A549 (cell line): ENCODE data around the gene ICE2. TPM values are rescaled to one million over a fixed set of nuclear protein-coding genes. Genes with fewer than 3 reads are reported as not detected.
A peak's percentile ranks its signal among the peaks of the same experiment; 100 is the strongest.

Source experiments
- ATAC-seq, 2 experiments: fragments of 200-7000 bp in 1 of 2; fragments of >200 bp in 1 of 2; cut with Nextera tagmentation in 1 of 2; cut with Tn5 transposase in 1 of 2; 3 replicates each; pipeline versions ENCODE4 v1.8.0 to v1.9.1; 2018 to 2020; ENCODE audit warnings: mild to moderate bottlenecking in 1 of 2, moderate library complexity in 1 of 2
- CTCF ChIA-PET: fragments of 300-600 bp; sonication (Branson Sonifier 250); formaldehyde crosslinking; extraction: SDS; loops from one replicate; lab custom pipeline; 2021; ENCODE audit warnings: antibody characterized with exemption, inconsistent platforms; lab: Yijun Ruan, JAX
- POLR2A ChIA-PET: fragments of 350-600 bp; formaldehyde crosslinking; extraction: SDS; loops from one replicate; lab custom pipeline; 2021; ENCODE audit warnings: antibody characterized with exemption, inconsistent platforms; lab: Yijun Ruan, JAX
- DNase-seq, 2 experiments: peaks; one replicate each; pipeline versions ENCODE4 v3.0.0 to v3.0.0-alpha.2; 2011 to 2016; ENCODE audit warnings: low read depth in 1 of 2, low spot score in 1 of 2
- FAIRE-seq: peaks from 2 replicates; lab custom pipeline; 2011; peaks lifted over from hg19 to GRCh38; lab: Jason Lieb, UNC
- H3K27ac ChIP-seq, 2 experiments: fragments of >200 bp; sonication (Bioruptor Twin); formaldehyde crosslinking; 3 replicates each; pipeline ENCODE4 v1.5.1; 2016 to 2017
- H3K4me1 ChIP-seq: fragments of >200 bp; sonication (Bioruptor Twin); formaldehyde crosslinking; 3 replicates; pipeline ENCODE4 v1.6.1; 2016
- H3K4me2 ChIP-seq: fragments of >200 bp; sonication (Bioruptor Twin); formaldehyde crosslinking; 3 replicates; pipeline ENCODE4 v1.6.1; 2016
- H3K4me3 ChIP-seq: fragments of >200 bp; sonication (Bioruptor Twin); formaldehyde crosslinking; 3 replicates; pipeline ENCODE4 v1.5.1; 2016
- H3K9me3 ChIP-seq: fragments of >200 bp; sonication (Bioruptor Twin); formaldehyde crosslinking; 3 replicates; pipeline ENCODE4 v1.6.1; 2016
- CBX2 ChIP-seq: fragments of 200-600 bp; sonication (generic); IDR thresholded peaks from 2 replicates; pipeline ENCODE4 v1.6.1; 2016; ENCODE audit warnings: low read depth, mild to moderate bottlenecking, borderline replicate concordance
- CEBPB ChIP-seq, 2 experiments: fragments of >200 bp in 1 of 2; sonication (Bioruptor Twin) in 1 of 2; formaldehyde crosslinking in 1 of 2; IDR thresholded peaks; 2 replicates each; pipeline ENCODE4 v1.6.1; 2012 to 2016
- E2F6 ChIP-seq: IDR thresholded peaks from 2 replicates; pipeline ENCODE4 v1.6.1; 2012; ENCODE audit warnings: low read depth, borderline replicate concordance
- EHF ChIP-seq: fragments of 250-450 bp; sonication (Bioruptor Pico); IDR thresholded peaks from 2 replicates; pipeline ENCODE4 v1.5.0; 2020; ENCODE audit warnings: mild to moderate bottlenecking
- FOSL2 ChIP-seq, 2 experiments: fragments of 450-650 bp in 1 of 2; fragments of >200 bp in 1 of 2; sonication (Bioruptor Twin) in 1 of 2; formaldehyde crosslinking; IDR thresholded peaks; 2 replicates each; pipeline versions ENCODE4 v1.5.0 to v1.6.1; 2016 to 2020; ENCODE audit warnings: mild to moderate bottlenecking in 1 of 2, moderate library complexity in 1 of 2
- HDAC2 ChIP-seq: fragments of 200-600 bp; sonication (generic); IDR thresholded peaks from 2 replicates; pipeline ENCODE4 v1.6.1; 2016
- HES2 ChIP-seq: fragments of >200 bp; sonication (Bioruptor Twin); formaldehyde crosslinking; IDR thresholded peaks from 2 replicates; pipeline ENCODE4 v1.6.1; 2016
- HEYL ChIP-seq: fragments of 250-450 bp; sonication (Bioruptor Pico); IDR thresholded peaks from 2 replicates; pipeline ENCODE4 v1.8.0; 2021; ENCODE audit warnings: mild to moderate bottlenecking, moderate library complexity
- HOXA7 ChIP-seq: fragments of 250-450 bp; sonication (Bioruptor Pico); IDR thresholded peaks from 2 replicates; pipeline ENCODE4 v1.5.0; 2020; ENCODE audit warnings: mild to moderate bottlenecking, moderate library complexity
- JUNB ChIP-seq: fragments of >200 bp; sonication (Bioruptor Twin); formaldehyde crosslinking; IDR thresholded peaks from 2 replicates; pipeline ENCODE4 v1.6.1; 2016
- MAFK ChIP-seq: fragments of 450-650 bp; IDR thresholded peaks from 2 replicates; pipeline ENCODE4 v1.6.1; 2014; ENCODE audit not compliant: partially characterized antibody
- MYC ChIP-seq: IDR thresholded peaks from 2 replicates; pipeline ENCODE4 v1.6.1; 2012; ENCODE audit warnings: mild to moderate bottlenecking, inconsistent platforms, low read length, improper control_type of control experiment, borderline replicate concordance
- NR3C1 ChIP-seq: fragments of >200 bp; sonication (Bioruptor Twin); formaldehyde crosslinking; IDR thresholded peaks from 3 replicates; pipeline ENCODE4 v1.6.1; 2017
- PHF8 ChIP-seq: fragments of 200-600 bp; sonication (generic); IDR thresholded peaks from 2 replicates; pipeline ENCODE4 v1.6.1; 2016; ENCODE audit warnings: low read depth, mild to moderate bottlenecking, antibody characterized with exemption, moderate library complexity, borderline replicate concordance
- RCOR1 ChIP-seq: fragments of 150-350 bp; IDR thresholded peaks from 2 replicates; pipeline ENCODE4 v1.6.1; 2014; ENCODE audit warnings: antibody characterized with exemption, low read length, low read depth
- RFX5 ChIP-seq: fragments of 450-650 bp; IDR thresholded peaks from 2 replicates; pipeline ENCODE4 v1.7.1; 2014; ENCODE audit warnings: antibody characterized with exemption, mild to moderate bottlenecking, moderate library complexity
- RNF2 ChIP-seq: fragments of 200-600 bp; sonication (generic); IDR thresholded peaks from 2 replicates; pipeline ENCODE4 v1.6.1; 2016; ENCODE audit warnings: low read depth, mild to moderate bottlenecking, antibody characterized with exemption, moderate library complexity, borderline replicate concordance
- TP53 ChIP-seq: fragments of 250-450 bp; sonication (Bioruptor Pico); IDR thresholded peaks from 2 replicates; pipeline ENCODE4 v1.5.0; 2021; ENCODE audit warnings: mild to moderate bottlenecking, moderate library complexity
- WGBS: methylation state at CpG from one replicate; pipeline ENCODE4 v1.1.6; 2017; ENCODE audit errors: missing lambda C conversion rate; 5-methylcytosine and 5-hydroxymethylcytosine counted together
- polyA plus RNA-seq, 4 experiments: library from polyadenylated mRNA; depleted of rRNA in 3 of 4; stranded (reverse); fragments of >200 nt; fragmentation: RNase III in 1 of 4; extraction: RNeasy Plus Mini Kit Qiagen cat#74134 plus additional on column Dnase treatment in 1 of 4; gene quantifications; 2 replicates in 3 of 4; 3 replicates in 1 of 4; pipeline ENCODE4 v1.2.3, GENCODE V29; 2011 to 2017

The ICE2 gene
- polyA plus RNA-seq, 2 of the 4 experiments (the other 2 are of a cell fraction): 43.1 to 87.6 TPM

- no peak for TF ChIP-seq E2F6
Observed at GRCh38 chr15:60469893-60470641, 8.9 kb downstream of the ICE2 start (continued).

- DNase-seq (no peak), ATAC-seq (no peak; a peak in 2 of 6 replicates)
Observed at GRCh38 chr15:60464836-60465630, 13.9 kb downstream of the ICE2 start.

GRCh38 chr15:60462027-60462426, 16.9 kb downstream of the ICE2 start:
- Histone ChIP-seq H3K4me2 (no peak overlapping the region), H3K27ac (no peak overlapping the region), H3K4me1 (peaks cover 28% of the 10 kb centered on the region), H3K9me3 (no peaks in the 10 kb centered on the region), H3K4me3 (no peak overlapping the region)
- no peak for ATAC-seq
- TF ChIP-seq RNF2: no peak
- TF ChIP-seq HEYL (CRISPR knock-in tag): no peak
- TF ChIP-seq CBX2: no peak
- no peak for TF ChIP-seq EHF (CRISPR knock-in tag)
- TF ChIP-seq RFX5: no peak
- no peak for TF ChIP-seq CEBPB (IDR thresholded peaks at IDR 0.05)
- TF ChIP-seq TP53 (CRISPR knock-in tag): no peak
- no peak for TF ChIP-seq MYC
- no peak for TF ChIP-seq HDAC2
- peak; percentile 32 for FAIRE-seq
- POLR2A ChIA-PET: no interaction called here
- DNase-seq: no peak
- CTCF ChIA-PET: no interaction called here

More at GRCh38 chr15:60464836-60465630, 13.9 kb downstream of the ICE2 start:
- no peak for TF ChIP-seq TP53 (CRISPR knock-in tag)
- TF ChIP-seq RCOR1: no peak
- TF ChIP-seq FOSL2 (IDR thresholded peaks at IDR 0.05): no peak
- TF ChIP-seq FOSL2 (CRISPR knock-in tag; IDR thresholded peaks at IDR 0.05): peak; percentile 17; the same call in 1 of the 2 replicates
- TF ChIP-seq CBX2: no peak
- TF ChIP-seq PHF8: no peak
- no peak for TF ChIP-seq NR3C1
- peak overlapping the region; percentile 3; the same call in 1 of the 3 replicates for H3K4me2 ChIP-seq
- H3K9me3 ChIP-seq: no peaks in the 10 kb centered on the region
- peak overlapping the region in 1 of 2 experiments; percentile 34; a peak in 2 of 6 replicates for H3K27ac ChIP-seq
- ChIA-PET POLR2A (interaction anchor here (1.0 to 1.5 kb wide), 2 partner anchors 17 to 67 kb away, joined by 3 to 5 read pairs; partner anchors contain the start of gene ANXA2), CTCF (interaction anchor here (0.8 to 1.7 kb wide), 6 partner anchors 12 to 138 kb away, joined by 3 to 8 read pairs (median 4); partner anchors contain the start of gene ICE2)
- H3K4me1 ChIP-seq: peaks cover 20% of the 10 kb centered on the region
- no peak for FAIRE-seq
- H3K4me3 ChIP-seq: no peak overlapping the region
- 52% methylated on average over 7 of the region's 7 CpGs for WGBS

GRCh38 chr15:60460931-60461330, 18.0 kb downstream of the ICE2 start:
- POLR2A ChIA-PET: no interaction called here
- ATAC-seq: no peak
- H3K27ac ChIP-seq: no peak overlapping the region

More at GRCh38 chr15:60460931-60461330, 18.0 kb downstream of the ICE2 start:
- Histone ChIP-seq H3K4me1 (peaks cover 28% of the 10 kb centered on the region), H3K9me3 (no peaks in the 10 kb centered on the region), H3K4me3 (no peak overlapping the region), H3K4me2 (no peak overlapping the region)
- TF ChIP-seq HDAC2 (no peak), JUNB (no peak), HOXA7 (CRISPR knock-in tag) (no peak), RCOR1 (no peak), HES2 (no peak), MAFK (no peak), RFX5 (no peak)
- FAIRE-seq (peak; percentile 28), DNase-seq (no peak)
- CTCF ChIA-PET: interaction anchor here (1.3 kb wide), 1 partner anchor 14 kb away, joined by 3 read pairs; no protein-coding TSS in a partner anchor
- WGBS: 90% methylated on average over 4 of the region's 4 CpGs
